HG03135 (cell line): Measurements from ENCODE around the gene MESD.
A peak's percentile ranks its signal among the peaks of the same experiment; 100 is the strongest.

ENCODE experiments used
- ATAC-seq: cut with Tn5 transposase; IDR thresholded peaks from one replicate; pipeline ENCODE4 v1.9.1; 2021; ENCODE audit warnings: mild to moderate bottlenecking, moderate library complexity; ENCODE audit not compliant: unreplicated experiment

The MESD gene

GRCh38 chr15:80989518-80990478, at the start of gene MESD:
Gene MESD, minus strand, starts transcription at chr15:80989819. Its CDS starts 28 bp downstream, at chr15:80989791.
- peak; percentile 97 for ATAC-seq

- ATAC-seq, result no peak
These were observed 49.5 kb upstream of the MESD start for GRCh38 chr15:81038975-81039607.

GRCh38 chr15:81037952-81038743, 48.5 kb upstream of the MESD start:
- no peak for ATAC-seq

- ATAC-seq, result no peak
These were observed 43.9 kb upstream of the MESD start for GRCh38 chr15:81033508-81033907.

GRCh38 chr15:81032818-81033217, 43.2 kb upstream of the MESD start:
- no peak for ATAC-seq

GRCh38 chr15:81032355-81032754, 42.7 kb upstream of the MESD start:
- ATAC-seq, result no peak

- ATAC-seq, result no peak
These were observed 41.6 kb upstream of the MESD start for GRCh38 chr15:81031203-81031602.

GRCh38 chr15:81030301-81030750, 40.7 kb upstream of the MESD start:
- ATAC-seq, result no peak

GRCh38 chr15:81029414-81030300, 40.0 kb upstream of the MESD start:
- no peak for ATAC-seq

- ATAC-seq, result no peak
These were observed 37.4 kb upstream of the MESD start for GRCh38 chr15:81026836-81027599.

- no peak for ATAC-seq
These were observed 36.2 kb upstream of the MESD start for GRCh38 chr15:81025721-81026370.

- no peak for ATAC-seq
These were observed 35.3 kb upstream of the MESD start for GRCh38 chr15:81024936-81025335.

GRCh38 chr15:81024265-81024872, 34.8 kb upstream of the MESD start:
- ATAC-seq, result no peak

GRCh38 chr15:81023483-81024264, 34.1 kb upstream of the MESD start:
- peak; percentile 89 for ATAC-seq

GRCh38 chr15:81021321-81021720, 31.7 kb upstream of the MESD start:
- no peak for ATAC-seq

- no peak for ATAC-seq
These were observed 28.6 kb upstream of the MESD start for GRCh38 chr15:81018197-81018596.

- ATAC-seq, result no peak
These were observed 27.0 kb upstream of the MESD start for GRCh38 chr15:81016489-81017068.
